Thymus (tissue), 11 donors: Measurements from ENCODE around the gene SRGAP2C. TPM values are rescaled to one million over a fixed set of nuclear protein-coding genes. Genes with fewer than 3 reads are reported as not detected.
A peak's percentile ranks its signal among the peaks of the same experiment; 100 is the strongest.
"Not testable (repeated sequence)": the region's sequence is repeated elsewhere in the genome, so short reads cannot be mapped to it uniquely, and the experiment has no call there.

ENCODE experiments used
- DNase-seq, 9 donors: peaks; one replicate each; pipeline ENCODE4 v3.0.0-alpha.2; 2013; ENCODE audit warnings: low spot score in 9 of 9, low read depth in 6 of 9, missing footprints in 1 of 9
- H3K27ac ChIP-seq, 2 donors: one replicate each; pipeline ENCODE4 v1.5.1; 2013; ENCODE audit warnings: control low read depth in 1 of 2, low read depth in 1 of 2, low read length in 1 of 2, mild to moderate bottlenecking in 1 of 2, moderate library complexity in 1 of 2
- H3K27me3 ChIP-seq, 2 donors: one replicate each; pipeline ENCODE4 v1.5.1; 2013; ENCODE audit warnings: low read length in 1 of 2; ENCODE audit not compliant: control insufficient read depth in 2 of 2, insufficient read depth in 1 of 2
- H3K36me3 ChIP-seq, 2 donors: one replicate each; pipeline ENCODE4 v1.5.1; 2013; ENCODE audit warnings: low read length in 1 of 2, mild to moderate bottlenecking in 1 of 2, moderate library complexity in 1 of 2; ENCODE audit not compliant: control insufficient read depth in 2 of 2, insufficient read depth in 2 of 2
- H3K4me1 ChIP-seq, 2 donors: one replicate each; pipeline ENCODE4 v1.5.1; 2013; ENCODE audit warnings: low read length in 2 of 2; ENCODE audit not compliant: control insufficient read depth in 2 of 2, insufficient read depth in 2 of 2
- H3K4me3 ChIP-seq, 2 donors: one replicate each; pipeline ENCODE4 v1.5.1; 2013; ENCODE audit warnings: low read length in 2 of 2, control low read depth in 1 of 2, mild to moderate bottlenecking in 1 of 2
- H3K9me3 ChIP-seq, 2 donors: one replicate each; pipeline ENCODE4 v1.5.1; 2013; ENCODE audit warnings: low read length in 1 of 2, mild to moderate bottlenecking in 1 of 2; ENCODE audit not compliant: control insufficient read depth in 2 of 2, insufficient read depth in 1 of 2
- WGBS: extraction: QIAGEN DNeasy Blood & Tissue Kit; methylation state at CpG from one replicate; pipeline ENCODE4 v1.1.7; 2013; 5-methylcytosine and 5-hydroxymethylcytosine counted together
- polyA plus RNA-seq: library from polyadenylated mRNA; stranded (reverse); fragments of 200-250 nt; gene quantifications from one replicate; pipeline ENCODE4 v1.2.3, GENCODE V29; 2013
- total RNA-seq: library from RNA; stranded (reverse); fragments of 120-200 nt; gene quantifications from one replicate; pipeline ENCODE4 v1.2.4, GENCODE V29; 2013
- donor health status: healthy.

SRGAP2C gene
- total and polyA plus RNA-seq, 2 donors = 3.4 to 6.2 TPM

DNA sequence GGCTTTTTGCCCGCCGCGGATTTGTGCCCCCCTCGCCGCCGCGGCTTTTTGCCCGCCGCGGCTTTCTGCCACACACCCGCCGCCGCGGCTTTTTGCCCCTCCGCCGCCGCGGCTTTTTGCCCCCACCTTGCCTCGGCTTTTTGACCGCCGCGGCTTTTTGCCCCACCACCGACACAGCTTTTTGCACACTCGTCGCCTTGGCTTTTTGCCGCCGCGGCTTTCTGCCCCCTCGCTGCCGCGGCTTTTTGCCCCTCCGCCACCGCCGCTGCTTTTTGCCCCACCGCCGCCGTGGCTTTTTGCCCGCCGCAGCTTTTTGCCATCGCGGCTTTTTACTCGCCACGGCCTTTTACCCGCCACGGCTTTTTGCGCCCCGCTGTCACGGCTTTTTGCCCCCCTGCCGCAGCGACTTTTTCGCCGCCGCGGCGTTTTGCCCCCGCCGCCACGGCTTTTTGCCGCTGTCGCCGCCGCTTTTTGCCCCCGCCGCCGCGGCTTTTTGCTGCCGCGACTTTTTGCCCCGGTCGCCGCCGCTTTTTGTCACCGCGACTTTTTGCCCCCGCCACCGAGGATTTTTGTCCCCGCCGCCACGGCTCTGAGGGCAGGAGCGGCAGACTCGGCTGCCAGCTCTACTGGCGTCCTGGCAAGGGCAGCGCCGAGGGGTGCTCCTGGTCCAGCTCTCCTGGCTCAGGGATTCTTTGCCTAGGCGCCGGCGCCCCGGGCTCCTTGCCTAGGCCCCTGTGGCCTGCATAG, 211.7 kb downstream of the SRGAP2C start:
- not testable (repeated sequence) for H3K27ac ChIP-seq, H3K9me3 ChIP-seq, H3K4me1 ChIP-seq, H3K36me3 ChIP-seq
- peak in 4 of 9 donors; percentile 14 to 59 (median 30) for DNase-seq
- 5% methylated on average over 78 of the region's 88 CpGs for WGBS
- peaks cover 0 to 19% of the 10 kb centered on the region in 2 donors for H3K27me3 ChIP-seq
- peak overlapping the region; percentile 44 to 47 for H3K4me3 ChIP-seq

DNA sequence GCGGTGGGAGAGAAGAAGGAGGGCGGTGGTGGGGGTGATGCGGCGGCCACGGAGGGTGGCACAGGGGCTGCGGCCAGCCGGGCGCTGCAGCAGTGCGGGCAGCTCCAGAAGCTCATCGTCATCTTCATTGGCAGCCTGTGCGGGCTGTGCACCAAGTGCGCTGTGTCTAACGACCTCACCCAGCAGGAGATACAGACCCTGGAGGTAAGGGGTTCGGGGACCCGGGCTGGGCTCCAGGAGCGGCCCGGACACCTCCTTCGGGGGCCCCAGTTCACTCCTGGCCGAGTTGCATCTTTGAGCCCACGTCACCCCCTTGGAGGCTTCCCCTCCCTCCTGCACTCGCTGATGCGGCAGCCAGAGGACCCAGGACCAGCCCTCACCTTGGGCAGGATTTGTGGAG, 212.3 kb downstream of the SRGAP2C start:
- Histone ChIP-seq H3K4me3 (peak overlapping the region; percentile 44 to 47), H3K27me3 (peaks cover 0 to 19% of the 10 kb centered on the region in 2 donors)
- not testable (repeated sequence) for H3K4me1 ChIP-seq, DNase-seq, H3K27ac ChIP-seq, H3K9me3 ChIP-seq, H3K36me3 ChIP-seq
- 30% methylated on average over 15 of the region's 22 CpGs for WGBS

DNA sequence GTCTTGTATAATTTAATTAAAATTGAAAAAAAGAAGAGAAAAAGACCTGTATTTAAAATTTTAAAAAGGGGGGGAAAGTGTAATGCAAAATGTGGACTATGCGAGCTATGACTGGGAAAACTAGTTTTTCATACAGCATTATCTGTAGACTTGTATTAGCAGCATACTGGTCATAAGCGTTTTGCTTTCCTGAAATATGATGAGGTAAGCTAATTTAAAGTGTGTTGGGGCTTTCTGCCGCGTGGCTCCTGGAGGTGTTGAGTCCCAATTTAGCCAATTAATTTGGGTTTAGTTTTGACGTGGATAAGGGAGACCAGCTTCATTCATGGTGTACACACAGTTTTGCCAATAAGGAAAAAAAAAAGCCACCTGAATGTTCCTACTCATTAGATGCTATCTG, 214.4 kb downstream of the SRGAP2C start:
- not testable (repeated sequence) for H3K4me1 ChIP-seq, H3K27ac ChIP-seq, H3K36me3 ChIP-seq, H3K4me3 ChIP-seq, DNase-seq, H3K9me3 ChIP-seq
- peaks cover 0 to 19% of the 10 kb centered on the region in 2 donors for H3K27me3 ChIP-seq
- WGBS = 95% methylated on average over 5 of the region's 5 CpGs

DNA sequence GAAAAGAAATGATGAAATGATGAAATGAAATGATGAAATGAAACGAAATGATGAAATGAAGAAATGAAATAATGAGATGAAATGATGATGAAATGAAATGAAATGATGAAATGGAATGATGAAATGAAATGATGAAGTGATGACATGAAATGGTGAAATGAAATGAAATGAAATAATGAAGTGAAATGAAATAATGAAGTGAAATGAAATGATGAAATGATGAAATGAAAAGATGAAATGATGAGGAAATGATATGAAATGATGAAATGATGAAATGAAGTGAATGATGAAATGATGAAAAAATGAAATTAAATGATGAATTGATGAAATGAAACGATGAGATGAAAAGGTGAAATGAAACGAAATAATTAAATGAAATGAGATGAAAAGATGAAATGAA, 215.3 kb downstream of the SRGAP2C start:
- H3K4me3 ChIP-seq, H3K4me1 ChIP-seq: not testable (repeated sequence)

DNA sequence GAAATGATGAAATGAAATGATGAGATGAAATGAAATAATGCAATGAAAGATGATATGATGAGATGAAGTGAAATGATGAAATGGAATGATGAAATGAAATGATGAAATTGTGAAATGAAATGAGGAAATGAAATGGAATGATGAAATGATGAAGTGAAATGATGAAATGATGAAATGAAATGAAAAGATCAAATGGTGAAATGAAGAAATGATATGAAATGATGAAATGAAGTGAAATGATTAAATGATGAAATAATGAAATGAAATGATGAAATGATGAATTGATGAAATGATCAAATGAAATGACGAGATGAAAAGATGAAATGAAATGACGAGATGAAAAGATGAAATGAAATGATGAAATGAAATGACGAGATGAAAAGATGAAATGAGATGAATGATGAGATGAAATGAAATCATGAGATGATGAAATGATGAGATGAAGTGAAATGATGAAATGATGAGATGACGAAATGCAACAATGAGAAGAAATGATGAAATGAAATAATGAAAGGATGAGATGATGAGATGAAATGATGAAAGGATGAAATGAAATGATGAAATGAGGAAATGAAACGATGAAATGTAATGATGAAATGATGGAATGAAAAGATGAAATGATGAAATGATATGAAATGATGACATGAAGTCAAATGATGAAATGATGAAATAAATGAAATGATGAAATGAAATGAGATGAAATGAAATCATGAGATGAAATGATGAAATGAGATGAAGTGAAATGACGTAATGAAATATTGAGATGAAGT, 216.0 kb downstream of the SRGAP2C start:
- peaks cover 0 to 17% of the 10 kb centered on the region in 2 donors for H3K27me3 ChIP-seq
- H3K9me3 ChIP-seq, H3K36me3 ChIP-seq, DNase-seq, H3K27ac ChIP-seq, H3K4me1 ChIP-seq, H3K4me3 ChIP-seq: not testable (repeated sequence)
- WGBS = 87% methylated on average over 6 of the region's 6 CpGs

More for the DNA sequence above, 215.3 kb downstream of the SRGAP2C start:
- peaks cover 0 to 19% of the 10 kb centered on the region in 2 donors for H3K27me3 ChIP-seq
- not testable (repeated sequence) for H3K36me3 ChIP-seq, H3K27ac ChIP-seq, DNase-seq, H3K9me3 ChIP-seq
- WGBS = 94% methylated on average over 3 of the region's 3 CpGs

DNA sequence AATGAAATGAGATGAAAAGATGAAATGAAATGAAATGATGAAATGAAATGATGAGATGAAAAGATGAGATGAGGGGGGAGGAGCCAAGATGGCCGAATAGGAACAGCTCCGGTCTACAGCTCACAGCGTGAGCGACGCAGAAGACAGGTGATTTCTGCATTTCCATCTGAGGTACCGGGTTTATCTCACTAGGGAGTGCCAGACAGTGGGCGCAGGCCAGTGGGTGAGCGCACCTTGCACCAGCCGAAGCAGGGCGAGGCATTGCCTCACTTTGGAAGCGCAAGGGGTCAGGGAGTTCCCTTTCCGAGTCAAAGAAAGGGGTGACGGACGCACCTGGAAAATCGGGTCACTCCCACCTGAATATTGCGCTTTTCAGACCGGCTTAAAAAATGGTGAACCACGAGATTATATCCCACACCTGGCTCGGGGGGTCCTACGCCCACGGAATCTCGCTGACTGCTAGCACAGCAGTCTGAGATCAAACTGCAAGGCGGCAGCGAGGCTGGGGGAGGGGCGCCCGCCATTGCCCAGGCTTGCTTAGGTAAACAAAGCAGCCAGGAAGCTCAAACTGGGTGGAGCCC, 216.7 kb downstream of the SRGAP2C start:
- not testable (repeated sequence) for H3K27ac ChIP-seq, H3K36me3 ChIP-seq, DNase-seq, H3K4me3 ChIP-seq, H3K9me3 ChIP-seq, H3K4me1 ChIP-seq
- peaks cover 0 to 11% of the 10 kb centered on the region in 2 donors for H3K27me3 ChIP-seq
- WGBS = 73% methylated on average over 22 of the region's 26 CpGs

DNA sequence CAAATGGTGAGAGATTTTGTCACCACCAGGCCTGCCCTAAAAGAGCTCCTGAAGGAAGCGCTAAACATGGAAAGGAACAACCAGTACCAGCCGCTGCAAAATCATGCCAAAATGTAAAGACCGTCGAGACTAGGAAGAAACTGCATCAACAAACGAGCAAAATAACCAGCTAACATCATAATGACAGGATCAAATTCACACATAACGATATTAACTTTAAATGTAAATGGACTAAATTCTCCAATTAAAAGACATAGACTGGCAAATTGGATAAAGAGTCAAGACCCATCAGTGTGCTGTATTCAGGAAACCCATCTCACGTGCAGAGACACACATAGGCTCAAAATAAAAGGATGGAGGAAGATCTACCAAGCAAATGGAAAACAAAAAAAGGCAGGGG, 218.5 kb downstream of the SRGAP2C start:
- H3K36me3 ChIP-seq = not testable (repeated sequence)
- WGBS = 98% methylated on average over 6 of the region's 7 CpGs

DNA sequence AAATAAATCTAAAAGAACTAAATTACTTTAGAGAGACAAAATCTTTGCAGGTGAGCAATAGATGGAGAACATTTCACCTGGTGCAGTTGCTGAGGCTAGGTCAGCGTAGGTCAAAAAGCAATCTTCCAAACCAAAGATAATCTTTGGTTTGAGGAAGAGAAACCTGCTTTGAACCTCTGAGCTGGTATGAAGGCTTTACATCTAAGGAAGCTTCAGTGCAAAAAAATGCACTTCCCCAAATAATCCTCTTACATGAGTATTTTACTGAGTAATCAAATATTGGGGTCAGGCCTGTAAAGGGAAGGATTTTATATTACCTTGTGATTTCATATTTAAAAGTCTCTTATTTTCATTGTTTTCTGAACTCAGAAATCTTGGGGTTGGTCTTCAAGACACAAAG, 223.6 kb downstream of the SRGAP2C start:
- H3K9me3 ChIP-seq = no peaks in the 10 kb centered on the region
- DNase-seq = no peak
- no peak overlapping the region for H3K27ac ChIP-seq
- no peaks in the 10 kb centered on the region for H3K27me3 ChIP-seq
- H3K4me1 ChIP-seq = no peaks in the 10 kb centered on the region
- no peak overlapping the region for H3K4me3 ChIP-seq
- no peaks in the 10 kb centered on the region for H3K36me3 ChIP-seq
- WGBS = 81% methylated on average over 1 of the region's 1 CpG

More for the DNA sequence above, 218.5 kb downstream of the SRGAP2C start:
- H3K27ac ChIP-seq, H3K4me3 ChIP-seq, H3K27me3 ChIP-seq, DNase-seq, H3K4me1 ChIP-seq, H3K9me3 ChIP-seq: not testable (repeated sequence)

DNA sequence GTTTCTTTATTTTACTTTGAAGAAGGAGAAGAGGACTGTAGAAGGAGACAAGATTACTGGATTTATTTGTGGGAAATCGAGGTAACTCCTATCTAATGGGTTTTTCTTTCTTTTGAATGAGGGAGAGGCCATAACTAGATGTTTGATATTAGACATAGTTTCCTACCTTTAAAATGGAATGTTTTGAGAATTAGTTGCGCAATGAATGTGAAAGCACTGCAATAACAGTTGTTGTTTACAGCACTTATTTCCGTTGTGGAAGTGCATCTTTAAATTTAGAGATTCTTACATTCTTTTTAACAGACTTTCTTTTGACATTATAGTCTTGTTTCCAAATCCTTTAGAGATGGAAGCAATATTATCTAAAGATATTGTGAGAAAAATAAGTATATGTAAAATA, 229.0 kb downstream of the SRGAP2C start:
- no peak for DNase-seq
- Histone ChIP-seq H3K4me3 (no peak overlapping the region), H3K27ac (no peak overlapping the region), H3K27me3 (no peaks in the 10 kb centered on the region), H3K9me3 (no peaks in the 10 kb centered on the region), H3K36me3 (no peaks in the 10 kb centered on the region), H3K4me1 (no peaks in the 10 kb centered on the region)
- 92% methylated on average over 3 of the region's 3 CpGs for WGBS
